ENCODE results near the gene TMEM82.

TMEM82 gene

GRCh38 chr1:15736038-15736891 lies 6.0 kb upstream of the TMEM82 start, which contains the start of gene SLC25A34:
SLC25A34 (plus strand) TSS chr1:15736258; CDS start chr1:15736486, 228 bp downstream.
- no peak for DNase-seq (ENCODE audit: low read depth in 2 of 2)

GRCh38 chr1:15736892-15737261 lies 5.4 kb upstream of the TMEM82 start:
- DNase-seq (ENCODE audit: low read depth in 2 of 2), result no peak

- no peak for DNase-seq (ENCODE audit: low read depth in 2 of 2)
Measured at GRCh38 chr1:15737324-15738319, 4.7 kb upstream of the TMEM82 start.

DNA sequence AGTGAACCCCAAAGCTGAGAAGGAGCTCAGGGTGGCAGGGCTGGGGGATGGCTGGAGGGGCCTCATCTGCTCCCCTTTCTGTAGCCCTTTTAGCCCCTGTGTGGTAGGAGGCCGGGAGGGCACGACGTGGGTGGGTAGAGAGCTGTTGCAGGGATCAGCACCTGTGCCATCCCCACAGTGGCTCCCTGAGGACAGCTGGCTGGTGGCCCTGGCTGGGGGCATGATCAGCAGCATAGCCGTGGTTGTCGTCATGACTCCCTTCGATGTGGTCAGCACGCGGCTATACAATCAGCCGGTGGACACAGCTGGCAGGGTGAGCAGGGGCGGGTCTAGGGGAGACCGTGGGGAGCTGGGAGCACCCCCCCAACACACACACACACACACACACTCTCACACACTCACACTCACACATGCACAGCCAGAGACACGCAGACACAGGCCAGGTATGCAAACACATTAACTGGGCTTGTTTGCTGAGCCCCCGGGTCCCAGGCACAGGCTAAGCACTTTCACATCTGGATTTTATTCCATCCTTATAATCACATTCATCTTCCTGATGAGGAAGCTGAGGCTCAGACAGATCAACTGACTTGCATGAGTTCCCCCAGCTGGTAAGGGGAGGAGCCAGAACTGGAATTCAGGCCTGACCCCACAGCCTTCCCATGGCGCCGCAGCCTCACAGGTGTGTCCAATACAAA lies 3.7 kb upstream of the TMEM82 start:
- no peak for DNase-seq (ENCODE audit: low read depth in 2 of 2)

DNA sequence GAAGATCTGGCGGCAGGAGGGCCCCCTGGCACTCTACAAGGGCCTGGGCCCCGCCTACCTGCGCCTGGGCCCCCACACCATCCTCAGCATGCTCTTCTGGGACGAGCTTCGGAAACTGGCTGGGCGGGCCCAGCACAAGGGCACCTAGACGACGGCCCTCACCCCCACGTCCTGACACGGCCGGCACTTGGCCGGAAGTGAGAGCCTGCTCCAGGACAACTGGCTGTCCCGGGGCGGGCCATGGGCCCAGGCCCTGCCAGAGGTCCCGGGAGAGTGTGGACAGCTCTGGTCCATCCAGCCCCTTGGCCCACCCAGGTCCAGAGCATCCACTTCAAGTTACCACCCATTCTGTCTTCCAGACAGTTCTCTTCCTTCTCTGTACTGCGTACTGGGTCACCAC lies 3.0 kb upstream of the TMEM82 start:
- DNase-seq (ENCODE audit: low read depth in 2 of 2), result no peak

- DNase-seq (ENCODE audit: low read depth in 2 of 2), result no peak
Measured at GRCh38 chr1:15739745-15740144, 2.6 kb upstream of the TMEM82 start.

- no peak for DNase-seq (ENCODE audit: low read depth in 2 of 2)
Measured at GRCh38 chr1:15740924-15741850, 1.1 kb upstream of the TMEM82 start.

GRCh38 chr1:15744122-15744679 lies 1.9 kb downstream of the TMEM82 start:
- no peak for DNase-seq (ENCODE audit: low read depth in 2 of 2)

- DNase-seq (ENCODE audit: low read depth in 2 of 2), result no peak
Measured at GRCh38 chr1:15747378-15747777, 5.1 kb downstream of the TMEM82 start.

- no peak for DNase-seq (ENCODE audit: low read depth in 2 of 2)
Measured at GRCh38 chr1:15748264-15748663, 6.0 kb downstream of the TMEM82 start.

- no peak for DNase-seq (ENCODE audit: low read depth in 2 of 2)
Measured at GRCh38 chr1:15748690-15749398, 6.5 kb downstream of the TMEM82 start.

GRCh38 chr1:15749399-15750291 lies 7.3 kb downstream of the TMEM82 start:
- no peak for DNase-seq (ENCODE audit: low read depth in 2 of 2)

GRCh38 chr1:15750924-15751323 lies 8.6 kb downstream of the TMEM82 start:
- no peak for DNase-seq (ENCODE audit: low read depth in 2 of 2)

DNA sequence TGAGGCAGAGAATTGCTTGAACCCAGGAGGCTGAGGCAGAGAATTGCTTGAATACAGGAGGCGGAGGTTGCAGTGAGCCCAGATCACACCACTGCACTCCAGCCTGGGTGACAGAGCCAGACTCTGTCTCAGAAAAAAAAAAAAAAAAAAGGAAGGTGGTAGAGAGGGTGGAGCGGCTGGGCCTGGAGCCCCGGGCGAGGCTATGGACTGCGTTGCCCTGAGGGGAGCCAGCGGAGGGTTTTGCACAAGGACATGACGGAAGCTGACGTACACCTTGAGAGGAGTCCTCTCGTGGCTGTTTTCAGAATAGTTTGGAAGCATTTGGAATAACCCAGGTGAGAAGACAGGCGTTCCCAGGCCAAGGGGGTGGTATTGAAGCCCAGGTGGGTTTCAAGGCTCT lies 9.4 kb downstream of the TMEM82 start:
- DNase-seq (ENCODE audit: low read depth in 2 of 2), result no peak

- no peak for DNase-seq (ENCODE audit: low read depth in 2 of 2)
Measured at GRCh38 chr1:15753776-15754175, 11.5 kb downstream of the TMEM82 start.

DNA sequence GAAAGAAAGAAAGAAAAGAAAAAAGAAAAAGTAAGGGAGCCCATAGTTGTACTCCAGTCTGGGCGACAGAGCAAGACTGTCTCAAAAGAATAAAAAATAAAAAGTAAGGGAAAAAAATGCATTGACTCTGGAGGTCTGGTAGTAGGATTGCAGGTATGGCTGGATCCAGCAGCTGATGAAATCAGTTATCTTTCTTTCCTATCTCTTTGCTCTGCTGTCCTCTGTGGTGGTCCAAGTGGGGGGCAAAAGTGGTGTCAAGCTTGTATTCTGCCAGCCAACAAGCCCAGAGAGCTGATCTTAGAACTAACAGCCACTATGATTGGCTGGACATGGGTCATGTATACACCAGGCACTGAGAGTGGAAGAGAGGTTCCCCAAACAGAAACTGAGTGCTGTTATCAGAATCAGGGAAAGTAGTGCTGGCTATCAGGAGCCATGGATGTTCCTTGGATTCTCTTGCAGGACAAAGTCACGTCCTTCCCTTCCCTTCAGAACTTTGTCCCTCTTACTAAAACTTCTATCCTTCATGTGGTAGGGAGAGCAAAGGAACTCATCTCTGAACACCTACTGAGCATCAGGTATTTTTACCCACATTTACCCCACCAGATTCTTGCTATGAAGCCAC lies 12.8 kb downstream of the TMEM82 start:
- no peak for DNase-seq (ENCODE audit: low read depth in 2 of 2)

DNA sequence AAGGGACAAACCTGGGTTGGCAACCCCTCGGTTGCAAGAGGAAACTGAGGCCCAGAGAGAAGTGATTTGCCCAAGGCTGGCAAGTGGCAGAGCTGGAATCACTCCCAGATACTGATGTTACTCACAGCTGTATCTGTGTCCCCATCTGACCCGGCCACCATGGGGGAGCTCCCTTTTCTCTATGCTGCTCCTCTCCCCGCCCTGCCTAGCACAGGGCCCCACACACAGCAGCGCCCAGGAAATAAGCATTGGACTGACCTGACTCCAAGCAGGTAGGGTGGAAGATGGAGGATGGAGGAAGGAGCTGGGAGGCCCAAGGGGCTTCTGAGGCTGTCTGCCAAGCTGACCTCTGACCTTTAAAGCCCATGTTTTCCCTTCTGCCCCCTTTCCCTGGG lies 13.3 kb downstream of the TMEM82 start:
- DNase-seq (ENCODE audit: low read depth in 2 of 2), result no peak
